Neural cell (in vitro differentiated cells): ENCODE results near the gene ANKRD45. TPM values are rescaled to one million over a fixed set of nuclear protein-coding genes. Genes with fewer than 3 reads are reported as not detected.

Experiments used
- H2AFZ ChIP-seq: fragments of 200-600, 300-800 bp; sonication (generic), shearing (Covaris generic); 2 replicates; pipeline ENCODE4 v1.6.0; 2014; ENCODE audit warnings: low read depth, mild to moderate bottlenecking, antibody characterized with exemption, low read length, moderate library complexity
- H3F3A ChIP-seq: fragments of 200-600 bp; shearing (Covaris generic); 2 replicates; pipeline ENCODE4 v1.6.1; 2016; ENCODE audit warnings: mild to moderate bottlenecking, moderate library complexity, mixed read lengths, antibody characterized with exemption, low read length; ENCODE audit not compliant: insufficient read depth, poor library complexity, severe bottlenecking
- H3K27ac ChIP-seq: fragments of 200-600, 300-800 bp; sonication (generic), shearing (Covaris generic); 2 replicates; pipeline ENCODE4 v1.5.1; 2014; ENCODE audit warnings: mild to moderate bottlenecking, low read length, moderate library complexity
- H3K27me3 ChIP-seq: fragments of 300-800, 200-600 bp; sonication (generic), shearing (Covaris generic); 2 replicates; pipeline ENCODE4 v1.6.0; 2014; ENCODE audit warnings: mild to moderate bottlenecking, low read depth, low read length, moderate library complexity; ENCODE audit not compliant: insufficient read depth
- H3K36me3 ChIP-seq: fragments of 300-800, 200-600 bp; sonication (generic), shearing (Covaris generic); 2 replicates; pipeline ENCODE4 v1.5.1; 2014; ENCODE audit warnings: mild to moderate bottlenecking, antibody characterized with exemption, low read length, moderate library complexity; ENCODE audit not compliant: insufficient read depth
- H3K4me2 ChIP-seq: fragments of 300-800, 200-600 bp; sonication (generic), shearing (Covaris generic); 2 replicates; pipeline ENCODE4 v1.6.0; 2014; ENCODE audit warnings: mild to moderate bottlenecking, low read length
- H3K4me3 ChIP-seq: fragments of 300-800, 200-600 bp; sonication (generic), shearing (Covaris generic); 2 replicates; pipeline ENCODE4 v1.5.1; 2014; ENCODE audit warnings: mild to moderate bottlenecking, low read length, moderate library complexity
- H3K79me2 ChIP-seq: fragments of 200-600 bp; shearing (Covaris generic); replicated peaks from 2 replicates; pipeline ENCODE4 v1.6.0; 2014; ENCODE audit warnings: mild to moderate bottlenecking, low read length, moderate library complexity; ENCODE audit not compliant: insufficient read depth
- H3K9ac ChIP-seq: fragments of 300-800, 200-600 bp; sonication (generic), shearing (Covaris generic); 2 replicates; pipeline ENCODE4 v1.6.1; 2016; ENCODE audit warnings: mild to moderate bottlenecking, low read length, mixed read lengths
- H3K9me2 ChIP-seq: fragments of 200-600 bp; shearing (Covaris generic); 2 replicates; pipeline ENCODE4 v1.6.1; 2016; ENCODE audit warnings: mild to moderate bottlenecking, low read length, mixed read lengths; ENCODE audit not compliant: insufficient read depth
- H3K9me3 ChIP-seq: fragments of 200-600, 300-800 bp; sonication (generic), shearing (Covaris generic); 2 replicates; pipeline ENCODE4 v1.6.1; 2016; ENCODE audit warnings: mild to moderate bottlenecking, mixed run types, low read length, moderate library complexity, mixed read lengths
- H4K20me1 ChIP-seq: fragments of 200-600 bp; shearing (Covaris generic); 2 replicates; pipeline ENCODE4 v1.6.1; 2016; ENCODE audit warnings: mild to moderate bottlenecking, mixed run types; ENCODE audit not compliant: insufficient read depth
- EP300 ChIP-seq: fragments of 450-650 bp; conservative IDR thresholded peaks from 2 replicates; pipeline ENCODE4 v1.6.1; 2014; ENCODE audit warnings: antibody characterized with exemption, mild to moderate bottlenecking, moderate library complexity; ENCODE audit not compliant: poor library complexity, severe bottlenecking
- EZH2 ChIP-seq: fragments of 200-600, 300-800 bp; shearing (Covaris generic), sonication (generic); IDR thresholded peaks from 2 replicates; pipeline ENCODE4 v1.6.1; 2014; ENCODE audit warnings: antibody characterized with exemption, low read length, borderline replicate concordance, mild to moderate bottlenecking; ENCODE audit not compliant: insufficient read depth, poor library complexity, severe bottlenecking
- MXI1 ChIP-seq: fragments of 450-650 bp; conservative IDR thresholded peaks from 2 replicates; pipeline ENCODE4 v1.6.1; 2014; ENCODE audit warnings: antibody characterized with exemption, mild to moderate bottlenecking; ENCODE audit not compliant: poor library complexity, severe bottlenecking
- POLR2AphosphoS5 ChIP-seq: IDR thresholded peaks from 2 replicates; pipeline ENCODE4 v1.6.1; 2012
- RAD21 ChIP-seq: fragments of 450-650 bp; conservative IDR thresholded peaks from 2 replicates; pipeline ENCODE4 v1.6.1; 2014; ENCODE audit warnings: antibody characterized with exemption, mild to moderate bottlenecking, moderate library complexity
- REST ChIP-seq: IDR thresholded peaks from 2 replicates; pipeline ENCODE4 v1.6.1; 2012; ENCODE audit warnings: borderline replicate concordance
- SMC3 ChIP-seq: fragments of 450-650 bp; conservative IDR thresholded peaks from 2 replicates; pipeline ENCODE4 v1.6.1; 2014; ENCODE audit warnings: antibody characterized with exemption, mild to moderate bottlenecking, moderate library complexity; ENCODE audit not compliant: poor library complexity
- TAF1 ChIP-seq: IDR thresholded peaks from 2 replicates; pipeline ENCODE4 v1.6.1; 2012; ENCODE audit warnings: low read depth
- polyA plus RNA-seq: library from polyadenylated mRNA; depleted of rRNA; stranded (reverse); fragments of >200 nt; gene quantifications from 2 replicates; pipeline ENCODE4 v1.2.3, GENCODE V29; 2014
- TF ChIP-seq, protein P1 (sequence below): fragments of 450-650 bp; IDR thresholded peaks from 2 replicates; pipeline ENCODE4 v1.5.1; 2014; ENCODE audit warnings: antibody characterized with exemption, mild to moderate bottlenecking, moderate library complexity; ENCODE audit not compliant: poor library complexity, severe bottlenecking

ANKRD45 gene
- polyA plus RNA-seq, 1 donor from 2014 or later: 8.7 TPM

DNA sequence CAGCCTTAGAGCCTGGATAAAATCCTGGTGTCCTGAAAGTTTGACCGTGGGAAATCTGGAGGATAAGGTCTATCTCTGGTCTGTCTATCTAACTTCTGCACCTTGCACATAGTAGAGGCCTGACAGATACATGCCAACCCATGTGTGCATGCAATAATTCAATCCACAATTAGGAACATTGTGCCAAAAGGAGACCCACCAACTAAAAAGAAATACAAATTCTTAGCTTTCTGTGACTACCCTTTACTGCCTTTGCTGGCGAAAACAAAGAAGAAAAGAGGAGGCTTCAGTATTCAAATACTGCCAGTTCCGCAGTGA lies 44.7 kb upstream of the ANKRD45 start:
- H3F3A ChIP-seq: peaks cover 6% of the 10 kb centered on the region
- no peaks in the 10 kb centered on the region for H3K9me3 ChIP-seq
- H2AFZ ChIP-seq: peak overlapping the region; percentile 98
- H3K79me2 ChIP-seq: peaks cover 27% of the 10 kb centered on the region
- peak overlapping the region; percentile 74 for H3K4me3 ChIP-seq
- no peaks in the 10 kb centered on the region for H3K9me2 ChIP-seq
- H4K20me1 ChIP-seq: no peaks in the 10 kb centered on the region
- H3K9ac ChIP-seq: peak overlapping the region; percentile 76
- peak overlapping the region; percentile 65 for H3K4me2 ChIP-seq
- TF ChIP-seq TAF1 (no peak), POLR2AphosphoS5 (no peak), SMC3 (no peak), EZH2 (no peak), MXI1 (no peak), EP300 (no peak), RAD21 (no peak), REST (no peak)
- TF ChIP-seq, protein P1, sequence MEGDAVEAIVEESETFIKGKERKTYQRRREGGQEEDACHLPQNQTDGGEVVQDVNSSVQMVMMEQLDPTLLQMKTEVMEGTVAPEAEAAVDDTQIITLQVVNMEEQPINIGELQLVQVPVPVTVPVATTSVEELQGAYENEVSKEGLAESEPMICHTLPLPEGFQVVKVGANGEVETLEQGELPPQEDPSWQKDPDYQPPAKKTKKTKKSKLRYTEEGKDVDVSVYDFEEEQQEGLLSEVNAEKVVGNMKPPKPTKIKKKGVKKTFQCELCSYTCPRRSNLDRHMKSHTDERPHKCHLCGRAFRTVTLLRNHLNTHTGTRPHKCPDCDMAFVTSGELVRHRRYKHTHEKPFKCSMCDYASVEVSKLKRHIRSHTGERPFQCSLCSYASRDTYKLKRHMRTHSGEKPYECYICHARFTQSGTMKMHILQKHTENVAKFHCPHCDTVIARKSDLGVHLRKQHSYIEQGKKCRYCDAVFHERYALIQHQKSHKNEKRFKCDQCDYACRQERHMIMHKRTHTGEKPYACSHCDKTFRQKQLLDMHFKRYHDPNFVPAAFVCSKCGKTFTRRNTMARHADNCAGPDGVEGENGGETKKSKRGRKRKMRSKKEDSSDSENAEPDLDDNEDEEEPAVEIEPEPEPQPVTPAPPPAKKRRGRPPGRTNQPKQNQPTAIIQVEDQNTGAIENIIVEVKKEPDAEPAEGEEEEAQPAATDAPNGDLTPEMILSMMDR: no peak
- peak overlapping the region; percentile 87 for H3K27ac ChIP-seq
- no peaks in the 10 kb centered on the region for H3K27me3 ChIP-seq
- no peaks in the 10 kb centered on the region for H3K36me3 ChIP-seq

DNA sequence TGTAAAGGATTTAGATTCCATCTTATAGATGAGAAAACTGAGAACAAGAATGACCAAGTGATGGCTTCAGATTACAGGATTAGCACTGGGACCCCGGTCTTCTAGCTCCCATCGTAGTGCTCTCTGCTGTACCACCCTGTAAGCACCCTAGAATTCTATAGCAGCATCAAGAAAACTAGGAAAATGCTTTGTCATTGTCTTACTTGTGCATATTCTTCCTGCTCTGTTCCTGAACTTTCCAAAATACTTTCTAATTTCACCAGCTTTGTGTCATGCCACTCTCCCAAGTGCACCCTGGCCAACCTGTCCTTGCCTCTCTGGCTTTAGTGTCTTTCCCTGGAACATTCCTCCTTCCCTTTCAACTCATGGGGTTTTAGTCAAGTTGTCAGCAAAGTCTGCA lies 39.1 kb upstream of the ANKRD45 start:
- no peak overlapping the region for H3K27ac ChIP-seq
- no peaks in the 10 kb centered on the region for H3K79me2 ChIP-seq
- H3K4me2 ChIP-seq: no peak overlapping the region
- no peaks in the 10 kb centered on the region for H4K20me1 ChIP-seq
- H3K4me3 ChIP-seq: no peak overlapping the region
- no peak overlapping the region for H2AFZ ChIP-seq
- no peaks in the 10 kb centered on the region for H3K36me3 ChIP-seq
- no peaks in the 10 kb centered on the region for H3K27me3 ChIP-seq
- no peak overlapping the region for H3K9ac ChIP-seq
- no peaks in the 10 kb centered on the region for H3F3A ChIP-seq
- H3K9me3 ChIP-seq: no peaks in the 10 kb centered on the region
- no peak for TF ChIP-seq EP300
- TF ChIP-seq REST: no peak
- TF ChIP-seq, protein P1: no peak
- TF ChIP-seq POLR2AphosphoS5: no peak
- no peak for TF ChIP-seq MXI1
- TF ChIP-seq TAF1: no peak
- H3K9me2 ChIP-seq: no peaks in the 10 kb centered on the region
